ENCODE results near the gene MTHFD2L.

MTHFD2L gene

GRCh38 chr4:74168841-74169240, 10.9 kb downstream of the MTHFD2L start:
- CTCF ChIA-PET = no interaction called here
- no peak for TF ChIP-seq FOXA1 (IDR thresholded peaks at IDR 0.05)
- TF ChIP-seq SUZ12 (IDR thresholded peaks at IDR 0.05) = no peak
- TF ChIP-seq BHLHE40 (IDR thresholded peaks at IDR 0.05; ENCODE audit: borderline replicate concordance) = no peak
- no peak for TF ChIP-seq FOXK2 (IDR thresholded peaks at IDR 0.05)
- TF ChIP-seq ARNT (IDR thresholded peaks at IDR 0.05) = no peak
- no peak for TF ChIP-seq LEF1 (IDR thresholded peaks at IDR 0.05; ENCODE audit: borderline replicate concordance)
- no peak for TF ChIP-seq NFRKB (IDR thresholded peaks at IDR 0.05)
- TF ChIP-seq L3MBTL2 (conservative IDR thresholded peaks at IDR 0.05) = no peak
- no peak for TF ChIP-seq FOXM1 (IDR thresholded peaks at IDR 0.05; ENCODE audit: borderline replicate concordance)
- TF ChIP-seq CTBP1 (IDR thresholded peaks at IDR 0.05; ENCODE audit: borderline replicate concordance) = no peak
- TF ChIP-seq TARDBP (IDR thresholded peaks at IDR 0.05) = no peak
- no peak for TF ChIP-seq ZNF384 (IDR thresholded peaks at IDR 0.05)
- TF ChIP-seq SP1 (IDR thresholded peaks at IDR 0.05) = no peak
- TF ChIP-seq ELF4 (IDR thresholded peaks at IDR 0.05) = no peak
- DNase-seq (ENCODE audit: extremely low spot score) = no peak
- POLR2A ChIA-PET = no interaction called here

GRCh38 chr4:74173321-74173720, 15.4 kb downstream of the MTHFD2L start:
- ChIA-PET POLR2A (no interaction called here), CTCF (no interaction called here)
- TF ChIP-seq FOXM1 (IDR thresholded peaks at IDR 0.05; ENCODE audit: borderline replicate concordance) (no peak), LEF1 (IDR thresholded peaks at IDR 0.05; ENCODE audit: borderline replicate concordance) (no peak), ELF4 (IDR thresholded peaks at IDR 0.05) (no peak), ARNT (IDR thresholded peaks at IDR 0.05) (no peak), FOXK2 (IDR thresholded peaks at IDR 0.05) (no peak), SUZ12 (IDR thresholded peaks at IDR 0.05) (no peak), HDGF (IDR thresholded peaks at IDR 0.05; ENCODE audit: borderline replicate concordance) (no peak), L3MBTL2 (conservative IDR thresholded peaks at IDR 0.05) (no peak)
- no peak for DNase-seq (ENCODE audit: extremely low spot score)

- DNase-seq (ENCODE audit: extremely low spot score) = no peak
- no peak for TF ChIP-seq SP1 (IDR thresholded peaks at IDR 0.05)
- no peak for TF ChIP-seq BHLHE40 (IDR thresholded peaks at IDR 0.05; ENCODE audit: borderline replicate concordance)
- TF ChIP-seq ARNT (IDR thresholded peaks at IDR 0.05) = no peak
- no peak for TF ChIP-seq L3MBTL2 (conservative IDR thresholded peaks at IDR 0.05)
- TF ChIP-seq FOXA1 (IDR thresholded peaks at IDR 0.05) = no peak
- no peak for TF ChIP-seq ZNF384 (IDR thresholded peaks at IDR 0.05)
- no peak for TF ChIP-seq FOXK2 (IDR thresholded peaks at IDR 0.05)
- TF ChIP-seq TARDBP (IDR thresholded peaks at IDR 0.05) = no peak
- no peak for TF ChIP-seq NFRKB (IDR thresholded peaks at IDR 0.05)
- no peak for TF ChIP-seq PKNOX1 (IDR thresholded peaks at IDR 0.05)
- ChIA-PET POLR2A (no interaction called here), CTCF (no interaction called here)
Measured at GRCh38 chr4:74174421-74174820, 16.5 kb downstream of the MTHFD2L start.

GRCh38 chr4:74174941-74175340, 17.0 kb downstream of the MTHFD2L start:
- ChIA-PET POLR2A (no interaction called here), CTCF (no interaction called here)
- TF ChIP-seq ARNT (IDR thresholded peaks at IDR 0.05) (no peak), ELF4 (IDR thresholded peaks at IDR 0.05) (no peak), HDGF (IDR thresholded peaks at IDR 0.05; ENCODE audit: borderline replicate concordance) (no peak), FOXA1 (IDR thresholded peaks at IDR 0.05) (no peak), BHLHE40 (IDR thresholded peaks at IDR 0.05; ENCODE audit: borderline replicate concordance) (no peak), PKNOX1 (IDR thresholded peaks at IDR 0.05) (no peak), TARDBP (IDR thresholded peaks at IDR 0.05) (no peak), NFRKB (IDR thresholded peaks at IDR 0.05) (no peak), L3MBTL2 (conservative IDR thresholded peaks at IDR 0.05) (no peak), FOXK2 (IDR thresholded peaks at IDR 0.05) (no peak), ZNF384 (IDR thresholded peaks at IDR 0.05) (no peak), SUZ12 (IDR thresholded peaks at IDR 0.05) (no peak), CTBP1 (IDR thresholded peaks at IDR 0.05; ENCODE audit: borderline replicate concordance) (no peak), LEF1 (IDR thresholded peaks at IDR 0.05; ENCODE audit: borderline replicate concordance) (no peak), FOXM1 (IDR thresholded peaks at IDR 0.05; ENCODE audit: borderline replicate concordance) (no peak)
- no peak for DNase-seq (ENCODE audit: extremely low spot score)

GRCh38 chr4:74175379-74175778, 17.5 kb downstream of the MTHFD2L start:
- no peak for TF ChIP-seq SUZ12 (IDR thresholded peaks at IDR 0.05)
- no peak for TF ChIP-seq L3MBTL2 (conservative IDR thresholded peaks at IDR 0.05)
- no peak for TF ChIP-seq CTBP1 (IDR thresholded peaks at IDR 0.05; ENCODE audit: borderline replicate concordance)
- no peak for TF ChIP-seq PKNOX1 (IDR thresholded peaks at IDR 0.05)
- TF ChIP-seq LEF1 (IDR thresholded peaks at IDR 0.05; ENCODE audit: borderline replicate concordance) = no peak
- TF ChIP-seq FOXA1 (IDR thresholded peaks at IDR 0.05) = no peak
- POLR2A ChIA-PET = no interaction called here
- CTCF ChIA-PET = no interaction called here
- DNase-seq (ENCODE audit: extremely low spot score) = no peak

GRCh38 chr4:74178798-74179197, 20.9 kb downstream of the MTHFD2L start:
- DNase-seq (ENCODE audit: extremely low spot score) = no peak
- ChIA-PET CTCF (no interaction called here), POLR2A (no interaction called here)
- TF ChIP-seq FOXM1 (IDR thresholded peaks at IDR 0.05; ENCODE audit: borderline replicate concordance) = no peak
- no peak for TF ChIP-seq ELF4 (IDR thresholded peaks at IDR 0.05)
- no peak for TF ChIP-seq ARNT (IDR thresholded peaks at IDR 0.05)
- no peak for TF ChIP-seq NFRKB (IDR thresholded peaks at IDR 0.05)
- no peak for TF ChIP-seq SUZ12 (IDR thresholded peaks at IDR 0.05)
- no peak for TF ChIP-seq FOXK2 (IDR thresholded peaks at IDR 0.05)
- TF ChIP-seq CTBP1 (IDR thresholded peaks at IDR 0.05; ENCODE audit: borderline replicate concordance) = no peak
- no peak for TF ChIP-seq TARDBP (IDR thresholded peaks at IDR 0.05)
- no peak for TF ChIP-seq SP1 (IDR thresholded peaks at IDR 0.05)
- TF ChIP-seq PKNOX1 (IDR thresholded peaks at IDR 0.05) = no peak

All from HEK293T (cell line).